ENCODE data around the gene FLT3. TPM values are rescaled to one million over a fixed set of nuclear protein-coding genes. Genes with fewer than 3 reads are reported as not detected.

Gene FLT3
- total RNA-seq, 2 donors from 2014 or later: 0.27 to 2.4 TPM

- peak; percentile 70 for DNase-seq (ENCODE audit: low spot score)
- peak; percentile 37 for TF ChIP-seq POLR2AphosphoS5 (IDR thresholded peaks at IDR 0.05)
- TF ChIP-seq POLR2A (IDR thresholded peaks at IDR 0.05): peak; percentile 71
- TF ChIP-seq CTCF (IDR thresholded peaks at IDR 0.05): no peak
- intact Hi-C loops (cut with DNase I): loop anchor here (10.0 kb wide), 1 partner anchor 516 kb away; the partner anchor contains the start of gene POMP
- H3K27ac ChIP-seq: peak overlapping the region; percentile 96 to 98
- H3K27me3 ChIP-seq (replicated peaks; ENCODE audit: insufficient read depth): no peaks in the 10 kb centered on the region
- H3K4me3 ChIP-seq: peak overlapping the region; percentile 82 to 100
- no peaks in the 10 kb centered on the region for H3K9me3 ChIP-seq
- peaks cover 5% of the 10 kb centered on the region for H3K4me1 ChIP-seq (replicated peaks)
- WGBS: under 1% methylated on average over 51 of the region's 60 CpGs
- no peaks in the 10 kb centered on the region for H3K36me3 ChIP-seq
Measured at GRCh38 chr13:28138756-28139470, 38.5 kb upstream of the FLT3 start.

DNA sequence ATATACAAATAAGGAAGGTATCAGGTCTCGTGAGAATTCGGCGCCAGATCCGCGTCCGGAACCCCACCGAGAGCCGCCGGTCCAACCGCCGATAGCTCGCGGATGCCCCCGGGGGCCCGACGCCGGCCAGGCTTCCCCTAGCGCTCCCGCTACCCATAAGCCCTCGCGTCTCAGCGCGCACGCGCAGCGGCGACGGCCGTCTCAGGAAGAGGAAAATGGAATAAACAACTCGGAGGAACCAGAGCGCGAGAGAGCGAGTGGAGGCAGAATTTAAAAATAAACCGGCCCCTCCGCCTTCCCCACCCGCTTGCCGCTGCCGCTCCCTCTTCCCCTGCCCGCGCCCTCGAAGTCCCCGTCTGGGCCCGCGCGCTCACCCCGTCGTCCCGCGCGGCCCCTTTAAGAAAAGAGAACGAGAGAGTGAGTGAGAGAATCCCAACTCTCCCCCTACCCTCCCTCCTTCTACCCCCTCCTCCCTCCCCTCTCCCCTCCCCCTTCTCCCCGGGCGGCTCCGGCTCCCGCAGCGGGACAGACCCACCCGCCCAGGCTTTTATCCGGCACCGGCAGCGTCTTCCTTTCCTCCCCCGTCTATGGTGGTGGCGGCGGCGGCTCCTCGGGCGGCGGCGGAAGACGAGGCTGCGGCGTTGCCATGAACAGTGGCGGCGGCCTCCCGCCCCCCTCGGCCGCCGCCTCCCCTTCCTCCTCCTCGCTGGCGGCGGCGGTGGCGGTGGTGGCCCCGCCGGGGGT is 37.8 kb upstream of the FLT3 start, which contains the start of gene PAN3:
Gene PAN3 (plus strand): TSS at position 534 of the 744 bp plus-strand sequence. CDS start 113 bp downstream, at position 647.
- H3K4me1 ChIP-seq (replicated peaks): peaks cover 5% of the 10 kb centered on the region
- peak; percentile 86 for DNase-seq (ENCODE audit: low spot score)
- intact Hi-C loops (cut with DNase I): loop anchor here (10.0 kb wide), 1 partner anchor 517 kb away; the partner anchor contains the start of gene POMP
- peak within 1 kb of the TSS; percentile 82 to 100 for H3K4me3 ChIP-seq
- 1% methylated on average over 67 of the region's 84 CpGs for WGBS
- H3K36me3 ChIP-seq: no peaks in the 10 kb centered on the region
- H3K27ac ChIP-seq: peak within 1 kb of the TSS; percentile 96 to 98
- no peaks in the 10 kb centered on the region for H3K27me3 ChIP-seq (replicated peaks; ENCODE audit: insufficient read depth)
- no peaks in the 10 kb centered on the region for H3K9me3 ChIP-seq
- TF ChIP-seq CTCF (IDR thresholded peaks at IDR 0.05) (peak in 1 of 4 experiments; percentile 24), POLR2A (IDR thresholded peaks at IDR 0.05) (peak; percentile 46), POLR2AphosphoS5 (IDR thresholded peaks at IDR 0.05) (peak; percentile 95)

DNA sequence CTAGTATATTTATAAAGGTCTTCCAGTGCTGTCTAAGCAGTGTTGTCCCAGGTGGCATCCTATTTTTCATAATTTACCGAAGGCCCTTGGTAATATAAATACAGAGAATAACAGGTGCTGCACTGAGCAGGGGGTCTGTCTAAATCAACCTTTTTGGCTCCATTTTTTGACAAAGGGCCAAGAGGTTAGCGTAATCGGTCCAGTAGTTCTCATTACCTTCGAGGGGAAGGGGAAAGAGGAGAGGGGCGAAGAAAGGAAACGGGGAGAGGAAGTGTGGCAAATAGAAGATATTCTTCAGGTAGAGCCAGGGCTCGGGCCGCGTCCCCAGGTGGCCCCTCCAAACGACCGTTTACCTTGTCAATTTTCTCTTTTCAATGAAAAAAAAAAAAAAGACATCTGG is 37.2 kb upstream of the FLT3 start:
- H3K27ac ChIP-seq: peak overlapping the region; percentile 96 to 98
- peak; percentile 5 for DNase-seq (ENCODE audit: low spot score)
- no peaks in the 10 kb centered on the region for H3K36me3 ChIP-seq
- peak overlapping the region; percentile 82 to 100 for H3K4me3 ChIP-seq
- 0% methylated on average over 11 of the region's 11 CpGs for WGBS
- H3K4me1 ChIP-seq (replicated peaks): peaks cover 5% of the 10 kb centered on the region
- H3K27me3 ChIP-seq (replicated peaks; ENCODE audit: insufficient read depth): no peaks in the 10 kb centered on the region
- H3K9me3 ChIP-seq: no peaks in the 10 kb centered on the region
- TF ChIP-seq POLR2AphosphoS5 (IDR thresholded peaks at IDR 0.05): no peak
- intact Hi-C loops (cut with DNase I): loop anchor here (10.0 kb wide), 1 partner anchor 517 kb away; the partner anchor contains the start of gene POMP

DNA sequence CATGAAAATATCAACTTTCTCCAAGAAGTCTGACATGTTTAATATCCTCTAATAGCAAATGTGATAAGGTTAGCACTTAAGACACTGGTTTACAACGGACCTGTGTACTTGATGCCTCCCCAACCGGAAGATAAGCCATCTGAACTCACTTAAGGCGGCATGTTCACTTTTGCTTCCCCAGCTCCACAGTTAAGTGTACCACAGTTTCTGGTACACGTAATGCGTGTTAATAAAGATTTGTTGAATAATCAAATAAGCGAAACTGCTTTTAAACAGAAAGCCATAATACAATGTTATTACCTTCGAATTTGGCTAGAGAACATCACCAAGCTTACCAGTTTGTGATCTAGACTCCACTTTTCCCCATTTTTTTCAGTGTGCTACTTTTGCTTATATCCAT is 36.5 kb upstream of the FLT3 start:
- 42% methylated on average over 7 of the region's 7 CpGs for WGBS
- TF ChIP-seq POLR2AphosphoS5 (IDR thresholded peaks at IDR 0.05) (no peak), CTCF (IDR thresholded peaks at IDR 0.05) (no peak), POLR2A (IDR thresholded peaks at IDR 0.05) (no peak)
- peaks cover 5% of the 10 kb centered on the region for H3K4me1 ChIP-seq (replicated peaks)
- H3K4me3 ChIP-seq: peak overlapping the region in 1 of 2 donors; percentile 82
- H3K36me3 ChIP-seq: no peaks in the 10 kb centered on the region
- H3K27me3 ChIP-seq (replicated peaks; ENCODE audit: insufficient read depth): no peaks in the 10 kb centered on the region
- intact Hi-C loops (cut with DNase I): loop anchor here (10.0 kb wide), 1 partner anchor 518 kb away; the partner anchor contains the start of gene POMP
- H3K27ac ChIP-seq: no peak overlapping the region
- H3K9me3 ChIP-seq: no peaks in the 10 kb centered on the region
- no peak for DNase-seq (ENCODE audit: low spot score)

DNA sequence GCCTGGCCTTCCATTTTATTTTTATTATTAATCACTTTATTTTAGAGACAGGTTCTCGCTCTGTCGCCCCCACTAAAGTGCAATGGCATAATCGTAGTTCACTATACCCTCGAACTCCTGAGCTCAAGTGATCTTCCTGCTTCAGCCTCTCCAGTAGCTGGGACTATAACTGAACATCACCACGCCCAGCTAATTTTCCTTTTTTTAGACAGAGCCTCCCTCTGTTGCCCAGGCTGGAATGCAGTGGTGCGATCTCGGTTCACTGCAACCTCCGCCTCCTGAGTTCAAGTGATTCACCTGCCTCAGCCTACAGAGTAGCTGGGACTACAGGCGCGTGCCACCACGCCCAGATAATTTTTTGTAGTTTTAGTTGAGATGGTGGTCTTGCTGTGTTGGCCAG is 31.3 kb upstream of the FLT3 start:
- TF ChIP-seq CTCF (IDR thresholded peaks at IDR 0.05) (no peak), POLR2A (IDR thresholded peaks at IDR 0.05) (no peak), POLR2AphosphoS5 (IDR thresholded peaks at IDR 0.05) (no peak)
- intact Hi-C loops (cut with DNase I): loop anchor here (10.0 kb wide), 1 partner anchor 523 kb away; the partner anchor contains the start of gene POMP
- 87% methylated on average over 11 of the region's 11 CpGs for WGBS

More for the DNA sequence above, 31.3 kb upstream of the FLT3 start:
- H3K9me3 ChIP-seq: no peaks in the 10 kb centered on the region
- H3K27me3 ChIP-seq (replicated peaks; ENCODE audit: insufficient read depth): no peaks in the 10 kb centered on the region
- DNase-seq (ENCODE audit: low spot score): no peak
- no peaks in the 10 kb centered on the region for H3K4me1 ChIP-seq (replicated peaks)
- H3K36me3 ChIP-seq: no peaks in the 10 kb centered on the region
- H3K4me3 ChIP-seq: no peak overlapping the region
- H3K27ac ChIP-seq: no peak overlapping the region
